Measurements from ENCODE around the gene OR6B2. TPM values are rescaled to one million over a fixed set of nuclear protein-coding genes. Genes with fewer than 3 reads are reported as not detected.
A peak's percentile ranks its signal among the peaks of the same experiment; 100 is the strongest.

Gene OR6B2
- total and polyA plus RNA-seq, 4 donors: not detected

- 90% methylated on average over 2 of the region's 2 CpGs for WGBS
- H3K4me1 ChIP-seq (ENCODE audit: control insufficient read depth in 4 of 4, insufficient read depth in 4 of 4, low read length in 3 of 4): no peaks in the 10 kb centered on the region
- DNase-seq (ENCODE audit: low spot score): no peak
- peaks cover 8 to 32% (median 26%) of the 10 kb centered on the region in 4 donors for H3K36me3 ChIP-seq (ENCODE audit: control insufficient read depth in 4 of 4, insufficient read depth in 3 of 4, low read depth in 1 of 4, low read length in 3 of 4)
- H3K27me3 ChIP-seq (ENCODE audit: control insufficient read depth in 4 of 4, insufficient read depth in 4 of 4, low read length in 3 of 4): no peaks in the 10 kb centered on the region
- no peak overlapping the region for H3K27ac ChIP-seq (ENCODE audit: low read depth in 1 of 2, low read length in 2 of 2)
- TF ChIP-seq RAD21 (IDR thresholded peaks at IDR 0.05) (no peak), REST (IDR thresholded peaks at IDR 0.05) (no peak), FOXA2 (IDR thresholded peaks at IDR 0.05) (no peak), FOXA1 (IDR thresholded peaks at IDR 0.05) (no peak), HNF4A (conservative IDR thresholded peaks at IDR 0.05) (no peak), ATF3 (IDR thresholded peaks at IDR 0.05) (no peak), MAX (IDR thresholded peaks at IDR 0.05) (no peak), HNF4G (IDR thresholded peaks at IDR 0.05) (no peak), YY1 (IDR thresholded peaks at IDR 0.05) (no peak)
- H3K9me3 ChIP-seq (ENCODE audit: control insufficient read depth in 4 of 4, low read length in 3 of 4): no peaks in the 10 kb centered on the region
- H3K4me3 ChIP-seq (ENCODE audit: low read depth in 1 of 3, low read length in 3 of 3): no peak overlapping the region
- H3K9ac ChIP-seq (ENCODE audit: low read depth in 1 of 2, low read length in 2 of 2): no peak overlapping the region
Observed at GRCh38 chr2:239993291-239993690, 36.9 kb downstream of the OR6B2 start.

- no peak for TF ChIP-seq JUND (IDR thresholded peaks at IDR 0.05)
- TF ChIP-seq REST (IDR thresholded peaks at IDR 0.05): no peak
- no peak for TF ChIP-seq FOXA1 (IDR thresholded peaks at IDR 0.05)
- no peak for TF ChIP-seq YY1 (IDR thresholded peaks at IDR 0.05)
- TF ChIP-seq NR2F2 (IDR thresholded peaks at IDR 0.05): no peak
- TF ChIP-seq HNF4A (conservative IDR thresholded peaks at IDR 0.05): no peak
- no peak for TF ChIP-seq TAF1 (conservative IDR thresholded peaks at IDR 0.05)
- TF ChIP-seq RAD21 (IDR thresholded peaks at IDR 0.05): peak; percentile 77 to 84
- TF ChIP-seq RXRA (IDR thresholded peaks at IDR 0.05): no peak
- TF ChIP-seq ATF3 (IDR thresholded peaks at IDR 0.05): no peak
- no peak for TF ChIP-seq FOXA2 (IDR thresholded peaks at IDR 0.05)
- no peak for TF ChIP-seq HNF4G (IDR thresholded peaks at IDR 0.05)
- TF ChIP-seq ZBTB33 (IDR thresholded peaks at IDR 0.05): no peak
- no peak for TF ChIP-seq SP1 (IDR thresholded peaks at IDR 0.05)
- TF ChIP-seq EGR1 (IDR thresholded peaks at IDR 0.05; ENCODE audit: low read depth in 2 of 2): no peak
- peak; percentile 73 for TF ChIP-seq CTCF (IDR thresholded peaks at IDR 0.05; ENCODE audit: low read depth, low read length, missing input control)
- TF ChIP-seq MAX (IDR thresholded peaks at IDR 0.05): no peak
- no peak for TF ChIP-seq GABPA (IDR thresholded peaks at IDR 0.05 in 1 of 2, conservative IDR thresholded peaks at IDR 0.05 in 1 of 2)
- peaks cover 10 to 41% (median 34%) of the 10 kb centered on the region in 4 donors for H3K36me3 ChIP-seq (ENCODE audit: control insufficient read depth in 4 of 4, insufficient read depth in 3 of 4, low read depth in 1 of 4, low read length in 3 of 4)
- no peaks in the 10 kb centered on the region for H3K4me1 ChIP-seq (ENCODE audit: control insufficient read depth in 4 of 4, insufficient read depth in 4 of 4, low read length in 3 of 4)
- H3K27me3 ChIP-seq (ENCODE audit: control insufficient read depth in 4 of 4, insufficient read depth in 4 of 4, low read length in 3 of 4): no peaks in the 10 kb centered on the region
- H3K4me3 ChIP-seq (ENCODE audit: low read depth in 1 of 3, low read length in 3 of 3): no peak overlapping the region
- DNase-seq (ENCODE audit: low spot score): no peak
- no peak overlapping the region for H3K27ac ChIP-seq (ENCODE audit: low read depth in 1 of 2, low read length in 2 of 2)
- 17% methylated on average over 3 of the region's 3 CpGs for WGBS
- no peaks in the 10 kb centered on the region for H3K9me3 ChIP-seq (ENCODE audit: control insufficient read depth in 4 of 4, low read length in 3 of 4)
- H3K9ac ChIP-seq (ENCODE audit: low read depth in 1 of 2, low read length in 2 of 2): no peak overlapping the region
Observed at GRCh38 chr2:239991689-239992314, 38.4 kb downstream of the OR6B2 start.

All from liver (tissue), 9 donors.